Right lobe of liver (tissue), 4 donors: ENCODE results near the gene SMKR1.

ENCODE experiments used
- CTCF ChIP-seq, 4 donors: fragments of 200-600 bp in 3 of 4; fragments of 450-650 bp in 1 of 4; IDR thresholded peaks; one replicate each; pipeline versions ENCODE4 v1.5.1 to v1.8.0; 2016 to 2022; ENCODE audit warnings: antibody characterized with exemption in 4 of 4, mild to moderate bottlenecking in 2 of 4
- POLR2A ChIP-seq: fragments of 450-650 bp; IDR thresholded peaks from one replicate; pipeline ENCODE4 v1.6.1; 2017; ENCODE audit warnings: antibody characterized with exemption, mild to moderate bottlenecking
- donor health status: DM: no; HTN: no; CAD: no.
- donor health status: DM: no; HTN: no; CAD: no.
- donor health status: DM: no; HTN: yes; CAD: no.

GRCh38 chr7:129480674-129481363 is 21.5 kb upstream of the SMKR1 start:
- TF ChIP-seq CTCF (IDR thresholded peaks at IDR 0.05) (no peak), POLR2A (no peak)
